IPS-18c (cell line): Measurements from ENCODE around the gene CAMTA1.

Experiments
- H3K4me3 ChIP-seq: 2 replicates; pipeline ENCODE4 v1.7.0; 2013; ENCODE audit warnings: low read depth, mild to moderate bottlenecking, low read length, moderate library complexity; ENCODE audit not compliant: insufficient read depth
- H3K9me3 ChIP-seq: one replicate; pipeline ENCODE4 v1.6.1; 2013; ENCODE audit warnings: mild to moderate bottlenecking, low read length, moderate library complexity; ENCODE audit not compliant: control insufficient read depth, insufficient read depth

The CAMTA1 gene

GRCh38 chr1:6948416-6948815 is 163.2 kb downstream of the CAMTA1 start:
- H3K4me3 ChIP-seq: no peak overlapping the region
- no peaks in the 10 kb centered on the region for H3K9me3 ChIP-seq

GRCh38 chr1:6948861-6949260 is 163.6 kb downstream of the CAMTA1 start:
- H3K4me3 ChIP-seq: no peak overlapping the region
- H3K9me3 ChIP-seq: no peaks in the 10 kb centered on the region

DNA sequence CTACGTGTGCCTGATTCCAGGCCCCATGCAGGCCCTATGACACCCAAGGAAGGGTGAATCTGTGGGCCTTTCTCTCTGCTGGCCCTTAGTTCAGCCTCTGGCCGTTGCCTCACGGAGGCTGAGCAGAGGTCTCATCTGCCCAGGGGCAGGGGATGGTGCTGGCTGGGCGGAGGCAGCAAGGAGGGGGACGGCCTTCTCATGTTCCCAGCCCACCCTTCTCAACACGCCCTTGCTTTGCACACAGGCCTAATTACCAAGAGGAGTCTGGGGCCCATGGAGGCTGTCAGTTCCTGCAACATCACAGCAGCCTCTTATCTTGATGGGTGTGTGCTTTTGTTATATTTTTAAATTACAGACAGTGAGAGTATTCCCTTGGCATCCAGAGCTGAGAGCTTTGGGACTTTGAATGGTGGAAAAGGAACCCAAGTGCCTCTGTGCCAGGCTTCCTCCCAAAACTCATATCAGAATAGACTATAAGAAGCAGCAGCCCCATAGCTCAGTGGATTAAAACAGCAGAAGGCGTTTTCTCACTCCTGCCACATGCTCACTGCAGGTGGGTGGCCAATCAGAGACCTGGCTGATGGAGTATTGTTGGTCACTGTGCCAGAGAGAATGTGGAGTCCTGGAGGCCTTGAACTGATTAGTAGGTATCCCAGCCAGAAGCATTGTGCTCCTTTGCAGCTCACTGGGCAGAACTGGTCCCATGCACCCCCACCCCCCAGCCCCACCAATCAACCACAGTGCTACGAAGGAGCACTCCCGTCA is 164.9 kb downstream of the CAMTA1 start:
- Histone ChIP-seq H3K4me3 (no peak overlapping the region), H3K9me3 (no peaks in the 10 kb centered on the region)

GRCh38 chr1:6951536-6951935 is 166.3 kb downstream of the CAMTA1 start:
- no peaks in the 10 kb centered on the region for H3K9me3 ChIP-seq
- H3K4me3 ChIP-seq: no peak overlapping the region

GRCh38 chr1:6953216-6953615 is 168.0 kb downstream of the CAMTA1 start:
- Histone ChIP-seq H3K9me3 (no peaks in the 10 kb centered on the region), H3K4me3 (no peak overlapping the region)

- H3K4me3 ChIP-seq: no peak overlapping the region
- H3K9me3 ChIP-seq: no peaks in the 10 kb centered on the region
Observed at GRCh38 chr1:6953907-6954364, 168.7 kb downstream of the CAMTA1 start.

- Histone ChIP-seq H3K9me3 (no peaks in the 10 kb centered on the region), H3K4me3 (no peak overlapping the region)
Observed at GRCh38 chr1:6954591-6954990, 169.3 kb downstream of the CAMTA1 start.

DNA sequence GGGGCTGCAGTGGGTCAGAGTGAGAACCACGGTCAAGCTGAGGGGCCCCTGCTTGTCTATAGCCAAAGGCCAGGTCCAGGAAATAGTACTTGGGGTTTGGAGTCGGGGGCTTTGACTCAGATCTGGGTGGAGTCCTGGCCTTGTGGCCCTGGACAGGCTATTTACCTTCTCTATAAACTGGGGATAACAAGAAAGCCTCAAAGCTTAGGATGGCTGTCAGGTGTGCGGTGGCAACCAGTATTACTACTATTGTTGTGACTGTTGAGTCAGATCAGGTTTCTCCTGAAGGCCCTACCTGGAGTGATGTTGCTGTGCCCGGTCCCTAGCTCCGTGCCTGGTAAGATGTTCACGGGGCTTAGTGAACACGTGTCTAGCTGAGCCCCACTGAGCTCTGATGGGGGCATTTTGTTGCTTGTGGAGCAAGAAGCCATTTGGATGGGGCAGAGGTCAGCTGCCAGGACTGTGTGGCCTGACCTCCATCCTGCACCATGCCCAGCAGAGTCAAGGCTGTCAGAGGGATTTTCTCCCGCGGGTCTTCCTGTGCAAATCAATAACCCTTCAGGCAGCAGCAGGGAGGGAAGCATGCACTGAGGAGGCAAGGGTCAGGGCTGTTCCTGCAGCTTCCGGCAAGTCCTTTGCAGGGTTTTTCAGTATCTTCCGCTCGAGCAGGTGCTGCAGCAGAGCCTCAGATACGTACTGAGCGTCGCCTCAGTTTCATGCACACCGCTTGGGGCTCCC is 170.3 kb downstream of the CAMTA1 start:
- Histone ChIP-seq H3K9me3 (no peaks in the 10 kb centered on the region), H3K4me3 (no peak overlapping the region; the same call in 1 of the 2 replicates)

- Histone ChIP-seq H3K9me3 (no peaks in the 10 kb centered on the region), H3K4me3 (no peak overlapping the region)
Observed at GRCh38 chr1:6956488-6957159, 171.4 kb downstream of the CAMTA1 start.

GRCh38 chr1:6957341-6957740 is 172.1 kb downstream of the CAMTA1 start:
- H3K4me3 ChIP-seq: no peak overlapping the region
- no peaks in the 10 kb centered on the region for H3K9me3 ChIP-seq

DNA sequence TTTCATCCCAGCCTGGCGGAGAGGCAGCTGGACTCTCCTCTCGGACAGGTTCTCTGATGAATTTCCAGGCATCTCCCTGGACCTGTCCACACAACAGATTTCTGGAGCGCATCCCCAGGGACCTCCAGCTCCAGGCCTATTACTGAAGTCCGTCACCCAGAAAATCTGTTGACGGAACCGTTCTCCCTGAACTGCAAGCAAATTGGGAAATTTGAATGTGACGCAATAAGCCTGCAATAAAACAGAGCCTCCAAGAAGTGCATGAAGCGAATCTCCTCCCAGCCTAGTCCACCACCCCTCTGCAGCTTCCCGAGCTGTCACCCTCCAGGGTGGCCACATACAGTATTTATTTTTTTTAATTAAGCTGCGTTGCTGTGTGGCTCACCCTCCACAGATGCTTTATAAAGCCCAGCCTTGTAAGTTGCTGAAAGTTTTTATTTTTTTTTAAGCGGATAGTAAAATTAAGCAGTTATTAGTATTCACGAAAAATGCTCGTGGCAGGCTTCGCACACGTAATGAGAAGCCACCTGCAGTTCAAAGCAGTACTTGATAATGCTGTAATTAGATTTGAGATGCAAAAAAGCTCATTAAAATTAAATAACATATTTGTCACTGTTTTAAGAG is 173.3 kb downstream of the CAMTA1 start:
- no peaks in the 10 kb centered on the region for H3K9me3 ChIP-seq

DNA sequence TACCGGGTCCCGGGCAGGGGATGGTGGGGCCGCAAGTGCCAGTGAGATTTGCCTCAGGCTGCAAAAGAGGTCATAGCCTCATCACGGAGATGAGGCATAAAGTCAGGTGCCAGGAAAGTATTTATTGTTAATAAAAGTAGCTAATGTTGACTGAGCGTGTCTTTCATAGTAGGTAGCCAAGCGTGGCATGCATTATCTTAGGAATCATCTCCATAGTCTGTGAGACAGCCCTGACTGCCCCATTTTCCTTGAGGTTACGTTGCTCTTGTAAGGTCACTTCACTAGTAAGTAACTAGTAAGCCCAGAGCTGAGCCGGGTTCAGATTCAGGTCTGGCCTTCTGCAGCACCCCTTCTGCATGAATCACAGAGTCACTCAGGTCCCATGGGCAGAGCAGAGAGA is 174.2 kb downstream of the CAMTA1 start:
- no peaks in the 10 kb centered on the region for H3K9me3 ChIP-seq
- no peak overlapping the region for H3K4me3 ChIP-seq

More for the DNA sequence above, 173.3 kb downstream of the CAMTA1 start:
- H3K4me3 ChIP-seq: no peak overlapping the region

DNA sequence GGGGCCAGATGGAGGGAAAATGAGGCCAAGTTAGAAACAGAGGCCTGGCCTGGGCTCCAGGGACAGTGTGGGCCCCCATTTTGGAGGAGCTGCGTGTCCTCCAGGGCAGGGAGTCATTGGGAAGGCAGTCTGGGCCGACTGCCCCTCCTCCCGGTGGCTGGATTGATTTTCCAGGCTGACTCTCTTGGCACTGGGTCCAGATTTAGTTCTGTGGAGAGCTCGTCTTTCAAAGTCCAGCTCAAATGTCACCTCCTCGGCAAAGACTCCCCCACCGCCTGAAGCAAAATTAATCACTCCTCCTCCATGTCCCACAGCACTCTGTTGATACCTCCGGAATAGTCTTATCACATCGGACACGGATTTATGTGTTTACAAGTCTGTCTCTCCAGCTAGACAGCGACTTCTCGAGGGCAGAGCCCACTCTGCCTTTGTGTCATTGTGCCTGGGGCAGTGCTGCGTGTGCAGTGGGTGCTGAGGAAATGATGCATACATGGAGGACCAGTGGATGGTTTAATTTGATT is 175.1 kb downstream of the CAMTA1 start:
- Histone ChIP-seq H3K4me3 (no peak overlapping the region), H3K9me3 (peaks cover 2% of the 10 kb centered on the region)

GRCh38 chr1:6960860-6961259 is 175.6 kb downstream of the CAMTA1 start:
- Histone ChIP-seq H3K4me3 (no peak overlapping the region), H3K9me3 (peaks cover 2% of the 10 kb centered on the region)

GRCh38 chr1:6961289-6961688 is 176.0 kb downstream of the CAMTA1 start:
- Histone ChIP-seq H3K9me3 (peaks cover 2% of the 10 kb centered on the region), H3K4me3 (peak overlapping the region; percentile 72)

DNA sequence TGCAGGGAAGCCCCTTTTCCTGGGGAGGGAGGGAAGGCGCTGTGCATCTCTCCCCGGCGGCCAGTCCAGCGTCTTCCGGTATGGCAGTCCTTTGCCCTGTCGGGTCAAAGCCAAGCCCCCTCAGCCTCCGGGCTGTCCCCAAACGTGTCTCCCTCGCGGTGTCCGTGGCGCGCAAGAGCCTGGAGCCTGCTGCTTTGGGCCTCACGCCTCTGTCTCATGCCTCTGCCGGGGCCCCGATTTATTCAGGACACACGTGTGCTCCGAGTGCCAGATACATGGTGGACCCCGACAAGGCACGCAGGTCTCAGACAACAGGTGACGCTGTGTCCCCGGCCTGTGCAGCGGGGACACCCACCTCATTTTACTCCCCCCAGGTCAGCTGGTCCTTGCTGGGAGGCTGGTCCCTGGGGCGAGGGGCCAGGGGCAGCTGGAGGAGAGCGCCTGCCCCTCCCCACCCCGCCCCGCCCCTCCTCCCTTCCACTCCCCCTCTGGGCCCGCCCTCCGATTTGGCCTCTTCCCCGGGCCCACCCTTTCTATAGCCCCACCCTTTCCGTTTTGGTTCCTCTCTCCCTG is 176.7 kb downstream of the CAMTA1 start:
- Histone ChIP-seq H3K4me3 (peak overlapping the region; percentile 72), H3K9me3 (peaks cover 2% of the 10 kb centered on the region)

DNA sequence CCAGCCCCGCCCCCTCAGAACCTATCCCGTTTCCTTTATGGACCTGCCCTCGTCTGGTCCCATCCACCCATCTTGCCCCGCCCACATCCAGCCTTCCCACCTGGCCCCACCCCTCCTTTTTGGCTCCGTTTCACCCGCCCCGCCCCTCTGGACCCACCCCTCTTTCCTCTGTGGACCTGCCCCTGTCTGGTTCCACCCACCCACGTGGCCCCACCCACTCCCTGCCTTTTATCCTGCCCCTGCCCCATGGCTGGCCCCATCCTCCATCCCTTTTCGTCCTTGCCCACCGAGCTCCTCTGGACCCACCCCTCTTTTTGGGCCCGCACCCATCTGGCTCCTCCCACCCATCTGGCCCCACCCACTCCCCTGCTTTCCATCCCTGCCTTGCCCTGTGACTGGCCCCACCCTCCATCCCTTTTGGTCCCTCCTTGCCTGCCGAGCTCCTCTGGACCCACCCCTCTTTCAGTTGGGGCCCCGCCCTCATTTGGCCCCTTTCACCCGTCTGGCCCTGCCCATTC is 177.3 kb downstream of the CAMTA1 start:
- Histone ChIP-seq H3K4me3 (no peak overlapping the region), H3K9me3 (peaks cover 2% of the 10 kb centered on the region)
